Anterior cingulate cortex (tissue), 58 donors: Measurements from ENCODE around the gene KRTAP12-3.

Experiments used
- DNase-seq, 58 donors: peaks; one replicate each; lab custom pipeline; 2025; lab: John Stamatoyannopoulos, UW

Gene KRTAP12-3

GRCh38 chr21:44700101-44701022 lies 42.6 kb downstream of the KRTAP12-3 start:
- no peak for DNase-seq

GRCh38 chr21:44701023-44701400 lies 43.3 kb downstream of the KRTAP12-3 start:
- DNase-seq: no peak

- no peak for DNase-seq
Observed at GRCh38 chr21:44701541-44701940, 43.8 kb downstream of the KRTAP12-3 start.

- no peak for DNase-seq
Observed at GRCh38 chr21:44702111-44702972, 44.6 kb downstream of the KRTAP12-3 start.

GRCh38 chr21:44702973-44703730 lies 45.4 kb downstream of the KRTAP12-3 start:
- DNase-seq: no peak

- DNase-seq: no peak
Observed at GRCh38 chr21:44703731-44704635, 46.3 kb downstream of the KRTAP12-3 start.

- DNase-seq: no peak
Observed at GRCh38 chr21:44704636-44705001, 46.9 kb downstream of the KRTAP12-3 start.

- DNase-seq: no peak
Observed at GRCh38 chr21:44706026-44706705, 48.4 kb downstream of the KRTAP12-3 start.

GRCh38 chr21:44706706-44707581 lies 49.2 kb downstream of the KRTAP12-3 start:
- DNase-seq: no peak
